ENCODE data around the gene FBXO44. TPM values are rescaled to one million over a fixed set of nuclear protein-coding genes. Genes with fewer than 3 reads are reported as not detected.
A peak's percentile ranks its signal among the peaks of the same experiment; 100 is the strongest.
"Not testable (repeated sequence)": the region's sequence is repeated elsewhere in the genome, so short reads cannot be mapped to it uniquely, and the experiment has no call there.

The FBXO44 gene
- total RNA-seq (2021; ENCODE audit: unreplicated experiment): 70.8 TPM
- 123 TPM for polyA plus RNA-seq (2012; ENCODE audit: insufficient read length)
- percentile 66 among the genes with signal in this experiment for Bru-seq, nascent RNA
- percentile 78 among the genes with signal in this experiment for BruChase-seq, experiment 1, labeled RNA remaining after a 2-hour chase
- percentile 80 among the genes with signal in this experiment for BruChase-seq, experiment 2, labeled RNA remaining after a 6-hour chase
- long read RNA-seq, transcript FBXO44-204 (5 exons, 1,734 nt): major isoform, 42 of 137 reads
- long read RNA-seq, transcript FBXO44-202 (6 exons, 2,903 nt): minor isoform, 17 of 137 reads
- long read RNA-seq, transcript FBXO44-201 (5 exons, 1,896 nt): minor isoform, 5 of 137 reads
- long read RNA-seq, partial matches to known transcripts: 29 of 137 reads
- long read RNA-seq, other reads (novel, unspliced or antisense): 42 of 137 reads

GRCh38 chr1:11654137-11654938 lies at the start of gene FBXO44, which contains the start of gene FBXO2:
Gene FBXO44 (plus strand): TSS chr1:11654877. CDS start chr1:11655836, 959 bp downstream.
Gene FBXO2 (minus strand): TSS chr1:11654429. CDS start chr1:11654340, 89 bp downstream.
- Histone ChIP-seq H3K27ac (ENCODE audit: low read length) (peak within 1 kb of the TSS; percentile 79), H3K27me3 (ENCODE audit: control insufficient read depth, insufficient read depth, low read length) (no peaks in the 10 kb centered on the region), H3K9me3 (ENCODE audit: control insufficient read depth, insufficient read depth, low read depth, low read length) (no peaks in the 10 kb centered on the region), H3K36me3 (ENCODE audit: control insufficient read depth, insufficient read depth, low read length) (no peaks in the 10 kb centered on the region; the same call in 1 of the 2 replicates), H3K4me1 (ENCODE audit: control insufficient read depth, insufficient read depth, low read length) (peaks cover 28% of the 10 kb centered on the region), H3K4me3 (ENCODE audit: low read depth in 2 of 2, low read length in 2 of 2) (peak within 1 kb of the TSS; percentile 68 to 81)
- BruUV-seq (replicated peaks): no TSS peak
- ChIA-PET POLR2A (interaction anchor here (0.6 kb wide), 1 partner anchor 13 kb away, joined by 4 read pairs; no protein-coding TSS in a partner anchor), CTCF (no interaction called here)
- DNase-seq (ENCODE audit: low read depth, low spot score): no peak
- in situ Hi-C loops (cut with HindIII; ENCODE audit: low pct_unique_long_range_greater_than_20kb, low sequenced_read_pairs) (no loop called here), intact Hi-C loops (cut with micrococcal nuclease; ENCODE audit: unreplicated experiment) (loop anchor here (5.0 kb wide), 1 partner anchor 63 kb away; no protein-coding TSS in a partner anchor)
- ATAC-seq: peak; percentile 82
- no peak for TF ChIP-seq TCF7L2 (IDR thresholded peaks at IDR 0.05; ENCODE audit: low read depth, low read length)
- no peak for TF ChIP-seq POLR2AphosphoS5 (IDR thresholded peaks at IDR 0.05; ENCODE audit: low read depth, low read length)
- TF ChIP-seq CTCF (IDR thresholded peaks at IDR 0.05): no peak
- TF ChIP-seq SIN3A (IDR thresholded peaks at IDR 0.05; ENCODE audit: borderline replicate concordance, insufficient read depth, low read depth, low read length): no peak
- TF ChIP-seq REST (IDR thresholded peaks at IDR 0.05; ENCODE audit: insufficient read depth in 1 of 2, low read depth in 2 of 2, low read length in 1 of 2): no peak

GRCh38 chr1:11606775-11607174 lies 47.9 kb upstream of the FBXO44 start:
- H3K4me1 ChIP-seq (ENCODE audit: control insufficient read depth, insufficient read depth, low read length): 0 out of 2 replicates have a peak, but pooled peaks cover 2% of the 10 kb centered on the region
- ChIA-PET POLR2A (no interaction called here), CTCF (no interaction called here)
- no peak overlapping the region for H3K27ac ChIP-seq (ENCODE audit: low read length)
- ATAC-seq (no peak), DNase-seq (ENCODE audit: low read depth, low spot score) (no peak)
- in situ Hi-C loops (cut with HindIII; ENCODE audit: low pct_unique_long_range_greater_than_20kb, low sequenced_read_pairs): no loop called here
- no peaks in the 10 kb centered on the region for H3K27me3 ChIP-seq (ENCODE audit: control insufficient read depth, insufficient read depth, low read length)
- no TSS peak for BruUV-seq (replicated peaks)
- no peak overlapping the region for H3K4me3 ChIP-seq (ENCODE audit: low read depth in 2 of 2, low read length in 2 of 2)
- TF ChIP-seq REST (IDR thresholded peaks at IDR 0.05; ENCODE audit: insufficient read depth in 1 of 2, low read depth in 2 of 2, low read length in 1 of 2) (no peak), TCF7L2 (IDR thresholded peaks at IDR 0.05; ENCODE audit: low read depth, low read length) (no peak), CTCF (IDR thresholded peaks at IDR 0.05) (no peak), SIN3A (IDR thresholded peaks at IDR 0.05; ENCODE audit: borderline replicate concordance, insufficient read depth, low read depth, low read length) (no peak), POLR2AphosphoS5 (IDR thresholded peaks at IDR 0.05; ENCODE audit: low read depth, low read length) (no peak)
- no peaks in the 10 kb centered on the region for H3K9me3 ChIP-seq (ENCODE audit: control insufficient read depth, insufficient read depth, low read depth, low read length)
- intact Hi-C loops (cut with micrococcal nuclease; ENCODE audit: unreplicated experiment): no loop called here
- H3K36me3 ChIP-seq (ENCODE audit: control insufficient read depth, insufficient read depth, low read length): no peaks in the 10 kb centered on the region

GRCh38 chr1:11608596-11609130 lies 46.0 kb upstream of the FBXO44 start:
- H3K9me3 ChIP-seq (ENCODE audit: control insufficient read depth, insufficient read depth, low read depth, low read length); intact Hi-C loops (cut with micrococcal nuclease; ENCODE audit: unreplicated experiment); ATAC-seq; H3K4me1 ChIP-seq (ENCODE audit: control insufficient read depth, insufficient read depth, low read length); H3K36me3 ChIP-seq (ENCODE audit: control insufficient read depth, insufficient read depth, low read length); H3K27ac ChIP-seq (ENCODE audit: low read length); POLR2A ChIA-PET; H3K4me3 ChIP-seq (ENCODE audit: low read depth in 2 of 2, low read length in 2 of 2); in situ Hi-C loops (cut with HindIII; ENCODE audit: low pct_unique_long_range_greater_than_20kb, low sequenced_read_pairs); BruUV-seq (replicated peaks); DNase-seq (ENCODE audit: low read depth, low spot score); H3K27me3 ChIP-seq (ENCODE audit: control insufficient read depth, insufficient read depth, low read length): not testable (repeated sequence)
- CTCF ChIA-PET: interaction anchor here (0.9 kb wide), 1 partner anchor 37 kb away, joined by 3 read pairs; no protein-coding TSS in a partner anchor

All from Panc1 (cell line).